OCI-LY7 (cell line): ENCODE data around the gene RNF25. TPM values are rescaled to one million over a fixed set of nuclear protein-coding genes. Genes with fewer than 3 reads are reported as not detected.

ENCODE experiments used
- BruUV-seq: library from RNA; stranded (reverse); fragments of 400-500 nt; replicated peaks from 2 replicates; lab custom pipeline; 2021; lab: Mats Ljungman, UMichigan
- CTCF ChIA-PET: fragments of 300-600 bp; sonication (Branson Sonifier 250); formaldehyde crosslinking; loops from one replicate; lab custom pipeline; 2022; ENCODE audit warnings: antibody characterized with exemption; ENCODE audit not compliant: unreplicated experiment; lab: Charles Lee
- POLR2A ChIA-PET: fragments of 300-600 bp; sonication (Branson Sonifier 250); formaldehyde crosslinking; loops from one replicate; lab custom pipeline; 2022; ENCODE audit warnings: antibody characterized with exemption; lab: Charles Lee
- DNase-seq: peaks from one replicate; pipeline ENCODE4 v3.0.0-alpha.2; 2015; ENCODE audit warnings: low spot score
- H2AFZ ChIP-seq: fragments of 200-600 bp; sonication (generic), shearing (Covaris generic); 2 replicates; pipeline ENCODE4 v1.6.1; 2014; ENCODE audit warnings: mild to moderate bottlenecking, antibody characterized with exemption, low read length, moderate library complexity
- H3K27ac ChIP-seq: fragments of 200-600 bp; sonication (generic); 2 replicates; pipeline ENCODE4 v1.5.1; 2014; ENCODE audit warnings: mixed run types, low read depth, mild to moderate bottlenecking, moderate library complexity, low read length, inconsistent platforms; ENCODE audit not compliant: poor library complexity, severe bottlenecking
- H3K36me3 ChIP-seq: fragments of 200-600 bp; sonication (generic); 2 replicates; pipeline ENCODE4 v1.6.1; 2014; ENCODE audit warnings: mild to moderate bottlenecking, antibody characterized with exemption, low read length, moderate library complexity, mixed read lengths; ENCODE audit not compliant: insufficient read depth
- H3K4me1 ChIP-seq: fragments of 200-600 bp; sonication (generic); 2 replicates; pipeline ENCODE4 v1.5.1; 2014; ENCODE audit warnings: mild to moderate bottlenecking, low read length; ENCODE audit not compliant: insufficient read depth, poor library complexity, severe bottlenecking
- H3K4me2 ChIP-seq: fragments of 200-600 bp; sonication (generic); 2 replicates; pipeline ENCODE4 v1.6.1; 2014; ENCODE audit warnings: mild to moderate bottlenecking, low read length
- H3K4me3 ChIP-seq: fragments of 200-600 bp; sonication (generic); 2 replicates; pipeline ENCODE4 v1.5.1; 2014; ENCODE audit warnings: mild to moderate bottlenecking, low read depth, low read length; ENCODE audit not compliant: poor library complexity, severe bottlenecking
- H3K79me2 ChIP-seq: fragments of 200-600 bp; sonication (generic); 2 replicates; pipeline ENCODE4 v1.6.1; 2016; ENCODE audit warnings: low read depth, mild to moderate bottlenecking, low read length, moderate library complexity, mixed read lengths; ENCODE audit not compliant: insufficient read depth
- H3K9me2 ChIP-seq: fragments of 200-600 bp; sonication (generic); 2 replicates; pipeline ENCODE4 v1.6.1; 2016; ENCODE audit warnings: mild to moderate bottlenecking, low read length, mixed read lengths; ENCODE audit not compliant: insufficient read depth
- H3K9me3 ChIP-seq: fragments of 200-600 bp; sonication (generic); 2 replicates; pipeline ENCODE4 v1.6.1; 2014; ENCODE audit warnings: mild to moderate bottlenecking, mixed run types, low read length, mixed read lengths
- H4K20me1 ChIP-seq: fragments of 200-600 bp; sonication (generic); 2 replicates; pipeline ENCODE4 v1.6.1; 2014; ENCODE audit warnings: mild to moderate bottlenecking, antibody characterized with exemption, low read length, moderate library complexity, mixed read lengths; ENCODE audit not compliant: insufficient read depth
- EZH2phosphoT487 ChIP-seq: fragments of 200-600 bp; sonication (generic); IDR thresholded peaks from 2 replicates; pipeline ENCODE4 v1.6.1; 2018; ENCODE audit warnings: low read depth, borderline replicate concordance, mild to moderate bottlenecking, mixed run types, antibody characterized with exemption, low read length, moderate library complexity, mixed read lengths
- intact Hi-C: fragments of 100-400 bp; cut with micrococcal nuclease; formaldehyde crosslinking; loops from one replicate; pipeline ENCODE4 v1.10.0; 2022; ENCODE audit not compliant: unreplicated experiment
- total RNA-seq, 2 experiments: library from RNA; depleted of rRNA in 1 of 2; stranded (reverse); fragments of >200 nt in 1 of 2; shearing (Covaris generic) in 1 of 2; gene quantifications; 2 replicates each; pipeline ENCODE4 v1.2.3, GENCODE V29; 2014 to 2022
- TF ChIP-seq, protein P1 (sequence below): fragments of 200-600 bp; sonication (generic); conservative IDR thresholded peaks from 2 replicates; pipeline ENCODE4 v1.5.1; 2014; ENCODE audit warnings: mild to moderate bottlenecking, antibody characterized with exemption, low read length, moderate library complexity, mixed read lengths

The RNF25 gene
- total RNA-seq, 2 experiments from 2014 or later, result 24.0 to 25.8 TPM

DNA sequence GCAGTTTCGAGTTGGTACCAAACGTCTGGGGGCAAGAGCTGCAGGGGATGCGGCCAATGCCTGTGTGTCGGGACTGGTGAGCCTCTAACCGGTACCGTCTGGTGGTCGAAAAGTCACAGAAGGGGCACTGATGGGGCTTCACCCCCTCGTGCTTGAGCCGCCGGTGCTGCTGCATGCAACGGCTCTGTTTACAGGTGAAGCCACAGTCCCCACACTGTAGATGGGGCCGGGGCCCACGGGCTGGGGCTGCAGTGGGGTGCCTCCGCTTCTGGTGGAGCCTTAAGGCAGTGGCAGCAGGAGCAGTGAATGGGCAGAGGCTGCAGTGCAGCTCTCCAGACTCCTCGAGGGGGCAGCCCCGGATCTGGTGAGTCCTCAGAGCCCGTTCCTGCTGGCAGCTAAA is 29.0 kb downstream of the RNF25 start:
- no peak for DNase-seq
- no peak overlapping the region for H2AFZ ChIP-seq
- TF ChIP-seq, protein P1, sequence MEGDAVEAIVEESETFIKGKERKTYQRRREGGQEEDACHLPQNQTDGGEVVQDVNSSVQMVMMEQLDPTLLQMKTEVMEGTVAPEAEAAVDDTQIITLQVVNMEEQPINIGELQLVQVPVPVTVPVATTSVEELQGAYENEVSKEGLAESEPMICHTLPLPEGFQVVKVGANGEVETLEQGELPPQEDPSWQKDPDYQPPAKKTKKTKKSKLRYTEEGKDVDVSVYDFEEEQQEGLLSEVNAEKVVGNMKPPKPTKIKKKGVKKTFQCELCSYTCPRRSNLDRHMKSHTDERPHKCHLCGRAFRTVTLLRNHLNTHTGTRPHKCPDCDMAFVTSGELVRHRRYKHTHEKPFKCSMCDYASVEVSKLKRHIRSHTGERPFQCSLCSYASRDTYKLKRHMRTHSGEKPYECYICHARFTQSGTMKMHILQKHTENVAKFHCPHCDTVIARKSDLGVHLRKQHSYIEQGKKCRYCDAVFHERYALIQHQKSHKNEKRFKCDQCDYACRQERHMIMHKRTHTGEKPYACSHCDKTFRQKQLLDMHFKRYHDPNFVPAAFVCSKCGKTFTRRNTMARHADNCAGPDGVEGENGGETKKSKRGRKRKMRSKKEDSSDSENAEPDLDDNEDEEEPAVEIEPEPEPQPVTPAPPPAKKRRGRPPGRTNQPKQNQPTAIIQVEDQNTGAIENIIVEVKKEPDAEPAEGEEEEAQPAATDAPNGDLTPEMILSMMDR, result no peak
- no peak for TF ChIP-seq EZH2phosphoT487
- BruUV-seq, result no TSS peak
- no peaks in the 10 kb centered on the region for H3K9me3 ChIP-seq
- peaks cover 4% of the 10 kb centered on the region; the same call in 1 of the 2 replicates for H3K79me2 ChIP-seq
- no peaks in the 10 kb centered on the region for H4K20me1 ChIP-seq
- ChIA-PET CTCF (no interaction called here), POLR2A (interaction anchor here (0.6 kb wide), 1 partner anchor 21 kb away, joined by 4 read pairs; no protein-coding TSS in a partner anchor)
- H3K4me1 ChIP-seq, result no peaks in the 10 kb centered on the region
- H3K4me3 ChIP-seq, result no peak overlapping the region
- no peak overlapping the region for H3K4me2 ChIP-seq
- no peak overlapping the region for H3K27ac ChIP-seq
- H3K9me2 ChIP-seq, result no peaks in the 10 kb centered on the region
- peaks cover 96% of the 10 kb centered on the region for H3K36me3 ChIP-seq
- intact Hi-C loops, result no loop called here

DNA sequence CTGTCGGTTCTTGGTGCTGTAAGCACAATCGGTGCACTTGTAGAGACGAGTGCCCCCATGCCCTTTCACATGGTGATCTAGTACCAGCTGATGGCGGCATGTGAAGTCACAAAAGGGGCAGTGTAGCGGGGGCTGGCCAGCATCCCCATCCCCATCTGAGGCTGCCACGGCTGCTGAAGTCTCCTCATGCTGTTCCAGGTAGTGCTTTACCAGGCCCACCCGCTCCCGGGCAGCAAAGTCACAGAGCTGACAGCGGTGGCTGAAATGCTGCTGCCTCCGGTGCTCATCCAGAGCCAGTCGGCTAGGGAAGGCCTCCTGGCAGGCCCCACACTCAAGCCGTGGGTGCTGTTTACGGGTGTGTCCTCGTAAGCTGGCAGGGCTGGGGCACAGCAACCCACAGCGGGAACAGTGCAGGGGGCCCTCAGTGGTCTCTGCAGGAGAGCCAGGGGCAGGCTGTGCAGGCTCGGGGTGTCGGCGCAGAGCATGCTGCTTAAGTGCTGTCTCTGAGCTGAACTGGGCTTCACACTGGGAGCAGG is 29.6 kb downstream of the RNF25 start:
- H3K4me2 ChIP-seq, result no peak overlapping the region
- no peak overlapping the region for H2AFZ ChIP-seq
- intact Hi-C loops, result no loop called here
- no peaks in the 10 kb centered on the region for H3K4me1 ChIP-seq
- no peaks in the 10 kb centered on the region for H3K79me2 ChIP-seq
- H3K36me3 ChIP-seq, result peaks cover 96% of the 10 kb centered on the region
- no peak for TF ChIP-seq EZH2phosphoT487
- TF ChIP-seq, protein P1, result no peak
- ChIA-PET POLR2A (interaction anchor here (0.5 to 0.6 kb wide), 3 partner anchors 20 to 388 kb away, joined by 3 to 5 read pairs (median 4); no protein-coding TSS in a partner anchor), CTCF (no interaction called here)
- H4K20me1 ChIP-seq, result no peaks in the 10 kb centered on the region
- no peaks in the 10 kb centered on the region for H3K9me2 ChIP-seq
- H3K4me3 ChIP-seq, result no peak overlapping the region
- no peak overlapping the region for H3K27ac ChIP-seq
- no TSS peak for BruUV-seq
- DNase-seq, result no peak
- H3K9me3 ChIP-seq, result no peaks in the 10 kb centered on the region

DNA sequence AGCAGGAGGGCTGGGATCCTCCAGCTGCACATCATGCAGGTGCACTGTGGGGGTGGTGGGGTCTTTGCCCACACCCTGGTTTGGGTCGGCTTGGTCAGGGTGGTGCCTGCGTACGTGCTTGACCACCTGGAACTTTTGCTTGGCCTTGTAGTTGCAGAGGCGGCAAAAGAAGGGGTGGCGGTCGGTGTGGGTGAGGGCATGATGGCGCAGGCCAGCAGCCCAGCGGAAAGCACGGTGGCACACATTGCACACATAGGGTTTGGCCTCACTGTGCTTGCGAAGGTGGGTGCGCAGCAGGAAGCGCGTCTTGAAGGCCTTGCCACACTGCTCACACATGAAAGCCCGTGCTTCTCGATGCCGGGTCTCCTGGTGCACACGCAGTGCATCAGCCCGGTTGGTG is 33.4 kb downstream of the RNF25 start:
- Histone ChIP-seq H3K4me1 (no peaks in the 10 kb centered on the region), H2AFZ (no peak overlapping the region), H3K4me3 (no peak overlapping the region), H4K20me1 (no peaks in the 10 kb centered on the region), H3K79me2 (no peaks in the 10 kb centered on the region), H3K9me3 (no peaks in the 10 kb centered on the region), H3K9me2 (no peaks in the 10 kb centered on the region), H3K27ac (no peak overlapping the region), H3K4me2 (no peak overlapping the region), H3K36me3 (peaks cover 97% of the 10 kb centered on the region)
- ChIA-PET POLR2A (no interaction called here), CTCF (interaction anchor here (0.6 kb wide), 1 partner anchor 34 kb away, joined by 3 read pairs; no protein-coding TSS in a partner anchor)
- TF ChIP-seq EZH2phosphoT487, result no peak
- TF ChIP-seq, protein P1, result no peak
- BruUV-seq, result no TSS peak
- intact Hi-C loops, result no loop called here
- no peak for DNase-seq
